Retina (tissue), 1 donor: ENCODE measurements around the gene D2HGDH.

Experiments
- DNase-seq: peaks from one replicate; pipeline ENCODE4 v3.0.0-alpha.2; 2016

D2HGDH gene

DNA sequence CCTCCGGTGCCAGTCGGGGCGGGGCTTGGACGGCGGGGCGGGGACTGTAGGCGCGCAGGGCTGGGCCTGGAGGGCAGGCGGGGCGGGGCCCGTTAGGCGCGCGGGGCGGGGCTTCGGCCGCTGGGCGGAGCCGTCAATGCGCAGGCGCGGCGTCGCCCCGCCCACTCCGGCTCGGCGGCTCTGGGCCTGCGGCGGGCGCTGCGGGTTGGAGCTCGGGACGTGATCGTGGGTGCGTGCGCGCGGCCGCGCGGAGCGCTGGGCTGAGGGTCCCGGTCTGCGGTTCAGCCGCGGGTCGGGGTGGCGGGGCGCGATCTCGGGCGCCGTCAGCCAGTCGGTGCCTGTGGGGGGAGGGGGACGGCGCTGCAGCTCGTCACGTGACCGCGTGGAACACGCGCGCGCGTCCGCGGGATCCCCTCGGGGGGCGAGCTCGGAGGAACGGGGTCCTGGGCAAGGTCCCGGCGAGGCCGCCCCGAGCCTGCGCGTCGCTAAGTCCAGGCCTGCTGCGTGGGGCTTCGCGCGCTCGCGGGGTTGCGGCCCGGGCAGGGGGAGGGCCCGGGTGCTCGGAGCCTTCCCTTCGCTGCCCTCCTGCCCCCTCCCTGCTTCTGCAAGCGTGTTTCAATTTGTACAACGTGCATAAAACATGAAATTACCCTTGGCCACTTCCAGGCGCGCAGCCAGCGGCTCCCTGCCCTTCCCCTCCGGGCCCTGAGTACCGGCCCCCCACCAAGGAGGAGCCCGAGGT, at the start of gene D2HGDH:
Gene D2HGDH (plus strand): TSS at position 164 of the 742 bp plus-strand sequence. CDS start 595 bp downstream, outside the sequence.
- peak; percentile 90 for DNase-seq

- no peak for DNase-seq
Measured at GRCh38 chr2:241686324-241686649, 48.1 kb upstream of the D2HGDH start.

DNA sequence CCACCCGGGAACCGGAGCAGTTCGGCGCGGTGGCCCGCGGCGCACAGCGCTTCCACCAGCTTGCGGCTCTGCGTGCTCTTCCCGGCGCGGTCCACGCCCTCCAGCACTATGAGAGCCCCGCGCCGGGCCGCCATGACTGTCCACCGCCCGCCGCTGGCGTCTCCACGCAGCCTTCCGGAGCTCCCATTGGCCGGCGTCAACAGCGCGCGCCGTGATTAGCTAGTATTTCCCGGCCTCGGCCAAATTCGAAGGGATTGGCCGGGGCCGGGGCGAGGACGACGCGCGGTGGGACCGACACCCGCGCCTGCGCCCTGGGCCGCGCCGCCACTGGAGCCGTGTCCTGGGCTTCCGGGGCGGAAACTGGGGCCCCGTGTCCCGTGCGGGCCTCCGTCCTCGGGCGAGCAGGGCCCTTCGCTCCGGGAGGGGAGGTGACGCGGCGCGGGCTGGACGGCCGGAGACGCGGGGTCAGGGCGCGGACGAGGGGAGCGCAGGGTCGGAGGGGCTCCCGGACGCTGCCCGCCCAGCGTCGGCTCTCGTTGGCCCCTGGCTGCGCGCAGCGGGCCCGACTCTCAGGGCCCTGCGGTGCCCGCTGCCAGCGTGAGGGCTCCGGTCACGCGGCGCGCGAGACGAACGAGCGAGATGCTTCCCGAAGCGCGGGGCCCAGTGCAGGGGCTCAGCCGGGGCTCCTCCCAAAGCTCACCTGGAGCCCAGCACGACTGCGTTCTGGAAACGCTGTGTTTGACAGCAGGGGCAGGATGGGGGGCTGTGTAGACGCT, 47.6 kb upstream of the D2HGDH start, which contains the start of gene DTYMK:
Gene DTYMK (minus strand): TSS at position 166 of the 776 bp plus-strand sequence. CDS start 32 bp downstream, at position 134.
- peak; percentile 96 for DNase-seq

DNA sequence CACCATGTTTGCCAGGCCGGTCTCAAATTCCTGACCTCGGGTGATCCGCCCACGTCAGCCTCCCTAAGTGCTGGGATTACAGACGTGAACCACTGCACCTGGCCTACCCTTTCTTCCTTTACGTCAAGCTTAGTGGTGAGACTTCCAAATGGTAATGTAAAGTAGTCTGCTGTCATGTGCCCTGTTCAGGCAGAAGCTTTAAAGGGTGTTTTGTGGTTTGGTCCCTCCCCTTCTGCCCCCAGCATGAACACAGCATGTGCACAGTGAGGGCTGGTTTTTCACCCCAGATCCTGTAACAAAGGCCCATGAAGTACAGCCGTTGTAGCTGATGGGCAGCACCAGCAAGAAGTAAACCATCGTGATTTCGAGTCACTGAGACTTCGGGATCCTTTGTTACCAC, 45.1 kb upstream of the D2HGDH start:
- DNase-seq, result no peak

- no peak for DNase-seq
Measured at GRCh38 chr2:241690202-241690717, 44.2 kb upstream of the D2HGDH start.

- DNase-seq, result no peak
Measured at GRCh38 chr2:241692448-241692847, 42.0 kb upstream of the D2HGDH start.

DNA sequence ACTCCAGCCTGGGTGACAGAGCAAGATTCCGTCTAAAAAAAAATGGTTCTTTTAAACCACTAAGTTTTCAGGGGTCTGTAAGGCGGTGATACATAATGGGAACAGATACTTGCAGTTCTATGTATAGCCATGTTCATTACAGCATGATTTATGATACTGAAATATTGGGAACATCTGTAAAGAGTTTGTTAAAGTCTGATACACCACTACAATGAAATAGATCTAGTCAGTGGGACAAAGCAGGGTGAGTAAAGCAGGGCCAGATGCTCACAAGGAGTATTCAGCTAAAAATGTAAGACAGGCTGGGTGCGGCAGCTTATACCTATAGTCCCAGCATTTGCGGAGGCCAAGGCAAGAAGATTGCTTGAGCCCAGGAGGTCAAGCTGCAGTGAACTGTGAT, 38.8 kb upstream of the D2HGDH start:
- DNase-seq, result no peak

- DNase-seq, result no peak
Measured at GRCh38 chr2:241701149-241701398, 33.4 kb upstream of the D2HGDH start.

GRCh38 chr2:241701399-241702154, 32.9 kb upstream of the D2HGDH start, which contains the start of gene ING5:
TSS of gene ING5 (plus strand) at chr2:241702039. CDS start at chr2:241702066, 27 bp downstream.
- DNase-seq, result peak; percentile 93

DNA sequence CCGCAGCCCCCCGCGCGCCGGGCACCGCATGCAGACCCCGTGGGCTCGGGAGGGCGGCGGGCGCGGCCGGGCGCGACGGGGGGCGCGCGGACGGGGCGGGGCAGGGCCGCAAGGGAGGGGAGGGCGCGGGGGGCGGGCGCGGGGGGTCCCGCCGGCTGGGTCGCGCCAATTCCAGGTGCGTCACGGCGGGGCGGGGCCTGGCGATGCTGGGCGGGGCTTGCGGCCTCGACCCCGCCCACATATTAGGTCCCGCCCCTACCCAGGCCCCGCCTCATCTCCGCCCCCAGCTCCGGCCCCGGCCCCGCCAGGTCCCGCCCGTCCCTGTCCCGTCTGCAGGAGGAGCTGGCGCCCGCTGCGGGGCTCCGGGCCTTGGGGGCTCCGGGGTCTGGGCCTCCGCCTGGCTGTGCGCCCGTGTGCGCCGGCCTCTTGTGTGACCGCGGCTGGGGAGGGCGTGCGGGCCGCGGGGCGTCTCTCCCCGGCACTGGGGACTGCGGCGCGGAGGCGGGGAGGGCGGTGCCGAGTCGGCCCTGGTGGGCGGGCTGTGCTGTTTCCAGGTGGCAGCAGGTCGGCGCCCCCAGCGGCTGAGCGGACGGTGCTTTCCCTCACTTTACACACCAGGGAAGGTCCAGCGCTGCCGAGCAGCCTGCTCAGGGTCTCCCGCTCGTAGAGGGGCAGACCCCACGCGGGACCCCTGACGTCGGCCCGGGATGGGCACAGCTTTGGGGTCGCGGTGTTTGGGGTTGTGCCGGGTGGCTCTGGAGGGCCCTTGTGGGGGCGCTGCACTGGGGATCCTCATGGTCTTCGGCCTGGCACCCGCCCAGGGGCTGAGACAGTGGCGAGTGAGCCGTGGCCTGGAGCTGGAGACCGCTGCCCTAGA, 32.0 kb upstream of the D2HGDH start:
- peak; percentile 88 for DNase-seq

- no peak for DNase-seq
Measured at GRCh38 chr2:241703032-241703604, 31.3 kb upstream of the D2HGDH start.

DNA sequence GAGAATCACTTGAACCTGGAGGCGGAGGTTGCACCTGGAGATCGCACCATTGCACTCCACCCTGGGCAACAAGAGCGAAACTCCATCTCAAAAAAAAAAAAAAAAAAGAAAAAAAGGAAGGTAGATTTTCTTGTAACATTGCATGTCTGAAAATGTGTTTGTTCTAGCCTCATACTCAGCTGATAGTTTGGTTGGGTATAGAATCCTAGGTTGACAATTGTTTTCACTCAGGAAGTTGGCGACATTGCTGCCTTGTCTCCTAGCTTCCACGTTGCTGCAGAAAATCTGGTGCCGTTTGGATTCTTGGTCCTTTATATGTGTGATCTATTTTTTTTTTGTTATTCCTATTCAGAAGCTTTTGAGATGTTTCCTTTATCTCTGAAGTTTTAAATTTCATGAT, 27.9 kb upstream of the D2HGDH start:
- no peak for DNase-seq

DNA sequence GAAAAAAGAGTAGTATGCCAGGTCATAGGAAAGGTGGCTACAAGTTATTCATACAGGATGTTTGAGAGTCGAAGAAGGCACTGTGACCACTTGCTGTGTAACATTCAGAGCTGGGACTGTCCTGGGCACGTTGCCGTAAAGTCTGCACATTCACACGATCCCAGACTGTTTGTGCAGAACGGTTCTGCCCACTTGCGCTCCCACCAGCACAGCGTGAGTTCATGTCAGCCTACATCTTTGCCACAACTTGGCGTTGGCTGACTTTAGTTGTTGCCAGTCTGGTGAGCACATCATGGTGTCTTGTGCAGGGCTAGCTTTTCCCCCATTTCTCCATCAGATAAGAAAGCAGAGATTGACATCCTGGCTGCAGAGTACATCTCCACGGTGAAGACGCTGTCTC, 25.6 kb upstream of the D2HGDH start:
- no peak for DNase-seq

- DNase-seq, result no peak
Measured at GRCh38 chr2:241719093-241719492, 15.3 kb upstream of the D2HGDH start.

DNA sequence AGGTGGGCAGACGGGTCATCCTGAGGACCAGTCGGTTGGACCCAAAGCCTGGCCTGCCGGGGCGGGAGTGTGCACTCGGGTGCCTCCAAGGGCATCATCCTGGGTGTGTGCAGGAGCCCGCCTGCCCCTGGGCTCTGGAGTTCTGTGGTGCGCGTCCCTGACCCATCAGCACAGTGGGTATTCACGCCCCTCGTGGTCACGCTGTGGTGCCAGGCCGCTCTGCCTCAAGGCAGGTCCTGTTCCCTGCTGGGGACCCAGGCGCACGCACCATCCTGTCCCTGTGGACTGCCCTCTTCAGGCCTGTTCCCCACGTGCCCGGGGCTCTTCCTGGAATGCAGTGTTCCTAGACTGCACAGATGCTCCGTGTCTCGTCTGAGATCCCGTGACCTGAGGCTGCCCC, 14.3 kb upstream of the D2HGDH start:
- no peak for DNase-seq

DNA sequence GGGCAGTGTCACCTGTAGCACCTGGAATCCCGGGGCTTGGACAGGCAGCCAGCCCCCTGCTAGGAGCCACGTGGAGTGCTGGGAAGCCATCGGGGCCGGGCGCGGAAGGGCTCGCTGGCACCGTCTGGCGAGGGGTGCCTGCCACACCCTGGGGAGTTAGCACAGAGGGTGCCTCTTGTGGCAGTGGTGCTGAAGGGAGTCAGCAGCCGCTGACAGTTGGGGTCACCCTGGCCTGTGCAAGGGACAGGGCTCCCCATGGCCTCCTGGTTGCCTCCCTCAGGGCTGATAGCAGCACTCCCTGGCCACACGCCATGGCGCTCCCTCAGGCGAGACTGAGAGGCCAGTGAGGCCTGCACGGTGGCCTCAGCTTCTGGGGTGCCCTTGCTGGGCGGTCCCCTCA, 13.9 kb upstream of the D2HGDH start:
- DNase-seq, result no peak

GRCh38 chr2:241721852-241722251, 12.6 kb upstream of the D2HGDH start:
- no peak for DNase-seq

- DNase-seq, result no peak
Measured at GRCh38 chr2:241722896-241723454, 11.5 kb upstream of the D2HGDH start.

GRCh38 chr2:241724259-241724974, 10.0 kb upstream of the D2HGDH start:
- no peak for DNase-seq

GRCh38 chr2:241724975-241725870, 9.2 kb upstream of the D2HGDH start:
- DNase-seq, result no peak
